ENCODE data around the gene VPS45.

- TF ChIP-seq, protein P1, sequence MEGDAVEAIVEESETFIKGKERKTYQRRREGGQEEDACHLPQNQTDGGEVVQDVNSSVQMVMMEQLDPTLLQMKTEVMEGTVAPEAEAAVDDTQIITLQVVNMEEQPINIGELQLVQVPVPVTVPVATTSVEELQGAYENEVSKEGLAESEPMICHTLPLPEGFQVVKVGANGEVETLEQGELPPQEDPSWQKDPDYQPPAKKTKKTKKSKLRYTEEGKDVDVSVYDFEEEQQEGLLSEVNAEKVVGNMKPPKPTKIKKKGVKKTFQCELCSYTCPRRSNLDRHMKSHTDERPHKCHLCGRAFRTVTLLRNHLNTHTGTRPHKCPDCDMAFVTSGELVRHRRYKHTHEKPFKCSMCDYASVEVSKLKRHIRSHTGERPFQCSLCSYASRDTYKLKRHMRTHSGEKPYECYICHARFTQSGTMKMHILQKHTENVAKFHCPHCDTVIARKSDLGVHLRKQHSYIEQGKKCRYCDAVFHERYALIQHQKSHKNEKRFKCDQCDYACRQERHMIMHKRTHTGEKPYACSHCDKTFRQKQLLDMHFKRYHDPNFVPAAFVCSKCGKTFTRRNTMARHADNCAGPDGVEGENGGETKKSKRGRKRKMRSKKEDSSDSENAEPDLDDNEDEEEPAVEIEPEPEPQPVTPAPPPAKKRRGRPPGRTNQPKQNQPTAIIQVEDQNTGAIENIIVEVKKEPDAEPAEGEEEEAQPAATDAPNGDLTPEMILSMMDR (IDR thresholded peaks at IDR 0.05; ENCODE audit: low read depth, low read length, missing input control) = no peak
- TF ChIP-seq GABPA (IDR thresholded peaks at IDR 0.05 in 1 of 2, conservative IDR thresholded peaks at IDR 0.05 in 1 of 2) (no peak), MAX (IDR thresholded peaks at IDR 0.05) (no peak), JUND (IDR thresholded peaks at IDR 0.05) (no peak), RAD21 (IDR thresholded peaks at IDR 0.05) (no peak), EGR1 (IDR thresholded peaks at IDR 0.05; ENCODE audit: low read depth in 2 of 2) (no peak), YY1 (IDR thresholded peaks at IDR 0.05) (no peak), REST (IDR thresholded peaks at IDR 0.05) (no peak), SP1 (IDR thresholded peaks at IDR 0.05) (no peak)
These were observed 115.5 kb downstream of the VPS45 start for GRCh38 chr1:150183061-150183460.
